Liver (tissue), 3 donors: Measurements from ENCODE around the gene ANKRD61.

Experiments used
- ATF3 ChIP-seq: IDR thresholded peaks from 2 replicates; pipeline ENCODE4 v1.6.1; 2016; ENCODE audit warnings: antibody characterized with exemption
- CTCF ChIP-seq: fragments of 150-350 bp; IDR thresholded peaks from 2 replicates; pipeline ENCODE4 v1.5.1; 2017; ENCODE audit warnings: improper control_type of control experiment, low read depth, low read length; ENCODE audit not compliant: missing input control
- EGR1 ChIP-seq, 2 donors: IDR thresholded peaks; 2 replicates each; pipeline ENCODE4 v1.6.1; 2016 to 2018; ENCODE audit warnings: antibody characterized with exemption in 2 of 2, low read depth in 2 of 2
- FOXA1 ChIP-seq: IDR thresholded peaks from 2 replicates; pipeline ENCODE4 v1.6.1; 2016; ENCODE audit warnings: antibody characterized with exemption
- FOXA2 ChIP-seq: IDR thresholded peaks from 2 replicates; pipeline ENCODE4 v1.6.1; 2016; ENCODE audit warnings: antibody characterized with exemption
- GABPA ChIP-seq, 2 donors: IDR thresholded peaks in 1 of 2; conservative IDR thresholded peaks in 1 of 2; 2 replicates each; pipeline ENCODE4 v1.6.1; 2016; ENCODE audit warnings: antibody characterized with exemption in 2 of 2, mild to moderate bottlenecking in 1 of 2, moderate library complexity in 1 of 2
- HNF4G ChIP-seq: IDR thresholded peaks from 2 replicates; pipeline ENCODE4 v1.6.1; 2016; ENCODE audit warnings: antibody characterized with exemption
- JUND ChIP-seq, 2 donors: IDR thresholded peaks; 2 replicates each; pipeline ENCODE4 v1.6.1; 2016; ENCODE audit warnings: antibody characterized with exemption in 2 of 2
- MAX ChIP-seq: IDR thresholded peaks from 2 replicates; pipeline ENCODE4 v1.6.1; 2016; ENCODE audit warnings: antibody characterized with exemption
- RAD21 ChIP-seq, 2 donors: IDR thresholded peaks; 2 replicates each; pipeline ENCODE4 v1.6.1; 2016; ENCODE audit warnings: antibody characterized with exemption in 2 of 2, mild to moderate bottlenecking in 2 of 2
- RXRA ChIP-seq, 2 donors: IDR thresholded peaks; 2 replicates each; pipeline ENCODE4 v1.6.1; 2017 to 2018; ENCODE audit warnings: antibody characterized with exemption in 2 of 2, mild to moderate bottlenecking in 1 of 2
- SP1 ChIP-seq: IDR thresholded peaks from 2 replicates; pipeline ENCODE4 v1.6.1; 2018; ENCODE audit warnings: antibody characterized with exemption, mild to moderate bottlenecking
- TAF1 ChIP-seq: conservative IDR thresholded peaks from 2 replicates; pipeline ENCODE4 v1.6.1; 2016; ENCODE audit warnings: antibody characterized with exemption, mild to moderate bottlenecking
- YY1 ChIP-seq: IDR thresholded peaks from 2 replicates; pipeline ENCODE4 v1.6.1; 2016; ENCODE audit warnings: antibody characterized with exemption, mild to moderate bottlenecking
- donor health status: healthy.
- donor health status: healthy.

- no peak for TF ChIP-seq ATF3
- TF ChIP-seq CTCF: no peak
- TF ChIP-seq EGR1 (IDR thresholded peaks at IDR 0.05; ENCODE audit: low read depth in 2 of 2): no peak
- no peak for TF ChIP-seq TAF1
- TF ChIP-seq FOXA2: no peak
- TF ChIP-seq SP1: no peak
- no peak for TF ChIP-seq JUND (IDR thresholded peaks at IDR 0.05)
- TF ChIP-seq MAX: no peak
- TF ChIP-seq RAD21 (IDR thresholded peaks at IDR 0.05): no peak
- TF ChIP-seq YY1: no peak
- no peak for TF ChIP-seq GABPA (IDR thresholded peaks at IDR 0.05 in 1 of 2, conservative IDR thresholded peaks at IDR 0.05 in 1 of 2)
- no peak for TF ChIP-seq RXRA (IDR thresholded peaks at IDR 0.05)
- no peak for TF ChIP-seq FOXA1
- no peak for TF ChIP-seq HNF4G
These were observed 2.6 kb upstream of the ANKRD61 start for GRCh38 chr7:6028563-6028962.
